H9 (cell line): ENCODE data around the gene GPD1. TPM values are rescaled to one million over a fixed set of nuclear protein-coding genes. Genes with fewer than 3 reads are reported as not detected.

Experiments used
- DNase-seq: peaks from one replicate; pipeline ENCODE4 v3.0.0-alpha.2; 2017
- H2AFZ ChIP-seq: one replicate; pipeline ENCODE4 v1.6.1; 2013; ENCODE audit warnings: mild to moderate bottlenecking, low read length, control low read depth, moderate library complexity
- H2AK5ac ChIP-seq: 2 replicates; pipeline ENCODE4 v1.6.1; 2013; ENCODE audit warnings: low read length, control low read depth, mixed read lengths; ENCODE audit not compliant: insufficient read length
- H2BK120ac ChIP-seq: one replicate; pipeline ENCODE4 v1.6.1; 2013; ENCODE audit warnings: low read depth, mild to moderate bottlenecking, low read length, control low read depth, inconsistent platforms; ENCODE audit not compliant: poor library complexity, severe bottlenecking
- H2BK12ac ChIP-seq: 2 replicates; pipeline ENCODE4 v1.6.1; 2013; ENCODE audit warnings: low read length, control low read depth, mixed read lengths, low read depth; ENCODE audit not compliant: insufficient read length
- H2BK15ac ChIP-seq: 2 replicates; pipeline ENCODE4 v1.6.1; 2013; ENCODE audit warnings: low read depth, low read length, control low read depth
- H2BK20ac ChIP-seq: one replicate; pipeline ENCODE4 v1.6.1; 2013; ENCODE audit warnings: low read depth, mild to moderate bottlenecking, low read length, control low read depth, inconsistent platforms; ENCODE audit not compliant: poor library complexity, severe bottlenecking
- H2BK5ac ChIP-seq: 2 replicates; pipeline ENCODE4 v1.6.1; 2013; ENCODE audit warnings: low read length, control low read depth, mixed read lengths; ENCODE audit not compliant: insufficient read length
- H3K14ac ChIP-seq: 2 replicates; pipeline ENCODE4 v1.6.1; 2013; ENCODE audit warnings: low read length, control low read depth; ENCODE audit not compliant: insufficient read depth
- H3K18ac ChIP-seq: 2 replicates; pipeline ENCODE4 v1.6.1; 2013; ENCODE audit warnings: low read depth, mild to moderate bottlenecking, mixed read lengths, low read length, control low read depth; ENCODE audit not compliant: insufficient read length
- H3K23ac ChIP-seq: 2 replicates; pipeline ENCODE4 v1.6.1; 2013; ENCODE audit warnings: low read length, control low read depth, mixed read lengths, low read depth; ENCODE audit not compliant: insufficient read length
- H3K23me2 ChIP-seq: 2 replicates; pipeline ENCODE4 v1.6.1; 2013; ENCODE audit warnings: low read depth, mild to moderate bottlenecking, mixed read lengths, low read length, control low read depth; ENCODE audit not compliant: insufficient read length, poor library complexity, severe bottlenecking
- H3K27ac ChIP-seq: 2 replicates; pipeline ENCODE4 v1.5.1; 2013; ENCODE audit warnings: low read length, control low read depth, mixed read lengths, low read depth; ENCODE audit not compliant: insufficient read length
- H3K27me3 ChIP-seq: 2 replicates; pipeline ENCODE4 v1.6.1; 2013; ENCODE audit warnings: low read length, control low read depth, inconsistent platforms; ENCODE audit not compliant: insufficient read depth
- H3K4ac ChIP-seq: 2 replicates; pipeline ENCODE4 v1.6.1; 2013; ENCODE audit warnings: low read depth, mild to moderate bottlenecking, control low read depth, inconsistent platforms, low read length, moderate library complexity
- H3K4me1 ChIP-seq: 2 replicates; pipeline ENCODE4 v1.6.1; 2013; ENCODE audit warnings: low read length, control low read depth, inconsistent platforms; ENCODE audit not compliant: insufficient read depth
- H3K4me2 ChIP-seq: 2 replicates; pipeline ENCODE4 v1.6.1; 2013; ENCODE audit warnings: low read length, control low read depth, mixed read lengths; ENCODE audit not compliant: insufficient read length, insufficient read depth
- H3K56ac ChIP-seq: 2 replicates; pipeline ENCODE4 v1.6.1; 2013; ENCODE audit warnings: low read depth, mild to moderate bottlenecking, mixed read lengths, low read length, control low read depth; ENCODE audit not compliant: insufficient read length
- H3K79me1 ChIP-seq: 2 replicates; pipeline ENCODE4 v1.6.1; 2013; ENCODE audit warnings: low read depth, mild to moderate bottlenecking, moderate library complexity, low read length, control low read depth, inconsistent platforms; ENCODE audit not compliant: insufficient read depth, poor library complexity, severe bottlenecking
- H3K79me2 ChIP-seq: 2 replicates; pipeline ENCODE4 v1.6.1; 2013; ENCODE audit warnings: low read length, control low read depth, inconsistent platforms; ENCODE audit not compliant: insufficient read depth
- H3K9ac ChIP-seq: 2 replicates; pipeline ENCODE4 v1.6.1; 2013; ENCODE audit warnings: low read length, control low read depth, mixed read lengths; ENCODE audit not compliant: insufficient read length; ENCODE audit errors: extremely low read depth
- H3K9me3 ChIP-seq: one replicate; pipeline ENCODE4 v1.6.1; 2013; ENCODE audit warnings: low read depth, low read length, inconsistent platforms; ENCODE audit not compliant: control insufficient read depth
- H3T11ph ChIP-seq: one replicate; pipeline ENCODE4 v1.6.1; 2013; ENCODE audit warnings: mild to moderate bottlenecking, low read length, control low read depth, inconsistent platforms
- H4K20me1 ChIP-seq: one replicate; pipeline ENCODE4 v1.6.1; 2013; ENCODE audit not compliant: control insufficient read depth, insufficient read length, insufficient read depth
- H4K5ac ChIP-seq: 2 replicates; pipeline ENCODE4 v1.6.1; 2013; ENCODE audit warnings: low read depth, mild to moderate bottlenecking, mixed read lengths, low read length, control low read depth; ENCODE audit not compliant: insufficient read length
- H4K8ac ChIP-seq: replicated peaks from 2 replicates; pipeline ENCODE4 v1.6.1; 2013; ENCODE audit warnings: low read length, control low read depth, mixed read lengths, low read depth; ENCODE audit not compliant: insufficient read length
- H4K91ac ChIP-seq: 2 replicates; pipeline ENCODE4 v1.6.1; 2013; ENCODE audit warnings: low read depth, mild to moderate bottlenecking, moderate library complexity, mixed read lengths, low read length, control low read depth; ENCODE audit not compliant: insufficient read length
- H3K27ac Mint-ChIP-seq, 3 experiments: 2 replicates in 2 of 3; 3 replicates in 1 of 3; pipeline ENCODE4 v1.8.0; 2020 to 2021; ENCODE audit warnings: mixed read lengths in 3 of 3, mild to moderate bottlenecking in 1 of 3, moderate library complexity in 1 of 3
- H3K27me3 Mint-ChIP-seq: 2 replicates; pipeline ENCODE4 v1.8.0; 2021; ENCODE audit warnings: low read depth, mild to moderate bottlenecking, moderate library complexity, mixed read lengths
- H3K36me3 Mint-ChIP-seq, 3 experiments: 2 replicates in 2 of 3; 3 replicates in 1 of 3; pipeline ENCODE4 v1.8.0; 2020 to 2021; ENCODE audit warnings: low read depth in 3 of 3, mixed read lengths in 3 of 3; ENCODE audit not compliant: insufficient read depth in 1 of 3
- H3K4me1 Mint-ChIP-seq, 2 experiments: 2 replicates each; pipeline ENCODE4 v1.8.0; 2020; ENCODE audit warnings: mixed read lengths in 2 of 2
- H3K4me3 Mint-ChIP-seq, 2 experiments: 2 replicates in 1 of 2; 3 replicates in 1 of 2; pipeline ENCODE4 v1.8.0; 2020 to 2021; ENCODE audit warnings: mild to moderate bottlenecking in 2 of 2, mixed read lengths in 2 of 2, moderate library complexity in 1 of 2
- H3K9me3 Mint-ChIP-seq, 2 experiments: 2 replicates in 1 of 2; 3 replicates in 1 of 2; pipeline ENCODE4 v1.8.0; 2020; ENCODE audit warnings: mild to moderate bottlenecking in 2 of 2, mixed read lengths in 2 of 2, moderate library complexity in 1 of 2
- WGBS: extraction: QIAGEN DNeasy Blood & Tissue Kit; methylation state at CpG from one replicate; pipeline ENCODE4 v1.1.7; 2013; ENCODE audit warnings: missing lambda C conversion rate, low lambda C conversion rate, mixed read lengths; ENCODE audit not compliant: insufficient read length; ENCODE audit errors: extremely low coverage; 5-methylcytosine and 5-hydroxymethylcytosine counted together
- total RNA-seq: library from RNA; stranded (reverse); gene quantifications from 2 replicates; pipeline ENCODE4 v1.2.1, GENCODE V29; 2021
- TF ChIP-seq, protein P1 (sequence below): fragments of 200-600 bp; sonication (generic); conservative IDR thresholded peaks from 3 replicates; pipeline ENCODE4 v1.8.0; 2021; ENCODE audit warnings: antibody characterized with exemption, mild to moderate bottlenecking

Gene GPD1
- total RNA-seq, 1 experiment from 2014 or later = 0.70 TPM

DNA sequence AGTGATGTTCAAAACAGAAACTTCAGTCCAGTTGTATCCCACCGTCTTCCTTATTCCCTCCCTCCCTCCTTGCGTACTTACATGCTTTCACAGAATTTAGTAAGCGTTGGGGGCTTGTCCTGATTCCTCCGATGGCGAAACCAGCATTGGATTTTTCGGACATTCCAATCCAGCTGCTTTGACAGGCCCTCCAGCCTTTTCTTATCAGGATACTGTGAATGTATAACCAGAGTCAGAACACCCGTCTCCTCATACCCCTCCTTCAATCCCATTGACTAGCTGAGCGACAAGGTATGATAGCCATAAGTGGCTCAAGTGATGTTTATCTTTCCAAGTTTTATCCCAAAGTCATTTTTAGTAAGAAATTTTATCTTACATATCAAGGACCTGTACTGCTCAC, 39.2 kb downstream of the GPD1 start:
- 0 out of 7 replicates have a peak overlapping the region, but pooled peaks of 1 of the 3 experiments have one; percentile 35 for H3K27ac Mint-ChIP-seq
- no peak overlapping the region for H3K14ac ChIP-seq

More for the DNA sequence above, 39.2 kb downstream of the GPD1 start:
- Histone ChIP-seq H3T11ph (no peak overlapping the region), H3K4me1 (no peaks in the 10 kb centered on the region), H3K23me2 (no peaks in the 10 kb centered on the region), H4K91ac (no peak overlapping the region), H3K27ac (no peak overlapping the region), H3K4ac (no peak overlapping the region), H3K4me2 (no peak overlapping the region), H2BK12ac (no peak overlapping the region), H3K79me2 (no peaks in the 10 kb centered on the region; the same call in 1 of the 2 replicates), H4K20me1 (no peaks in the 10 kb centered on the region), H3K9me3 (no peaks in the 10 kb centered on the region), H2BK120ac (no peak overlapping the region), H2AK5ac (no peak overlapping the region), H3K56ac (no peak overlapping the region), H2BK15ac (no peak overlapping the region), H2AFZ (no peak overlapping the region), H4K5ac (no peak overlapping the region), H3K9ac (no peak overlapping the region), H3K79me1 (no peaks in the 10 kb centered on the region), H3K18ac (no peak overlapping the region), H2BK20ac (no peak overlapping the region), H4K8ac (no peak overlapping the region), H3K23ac (no peak overlapping the region), H3K27me3 (no peaks in the 10 kb centered on the region), H2BK5ac (no peak overlapping the region)
- no peak for DNase-seq
- TF ChIP-seq, protein P1, sequence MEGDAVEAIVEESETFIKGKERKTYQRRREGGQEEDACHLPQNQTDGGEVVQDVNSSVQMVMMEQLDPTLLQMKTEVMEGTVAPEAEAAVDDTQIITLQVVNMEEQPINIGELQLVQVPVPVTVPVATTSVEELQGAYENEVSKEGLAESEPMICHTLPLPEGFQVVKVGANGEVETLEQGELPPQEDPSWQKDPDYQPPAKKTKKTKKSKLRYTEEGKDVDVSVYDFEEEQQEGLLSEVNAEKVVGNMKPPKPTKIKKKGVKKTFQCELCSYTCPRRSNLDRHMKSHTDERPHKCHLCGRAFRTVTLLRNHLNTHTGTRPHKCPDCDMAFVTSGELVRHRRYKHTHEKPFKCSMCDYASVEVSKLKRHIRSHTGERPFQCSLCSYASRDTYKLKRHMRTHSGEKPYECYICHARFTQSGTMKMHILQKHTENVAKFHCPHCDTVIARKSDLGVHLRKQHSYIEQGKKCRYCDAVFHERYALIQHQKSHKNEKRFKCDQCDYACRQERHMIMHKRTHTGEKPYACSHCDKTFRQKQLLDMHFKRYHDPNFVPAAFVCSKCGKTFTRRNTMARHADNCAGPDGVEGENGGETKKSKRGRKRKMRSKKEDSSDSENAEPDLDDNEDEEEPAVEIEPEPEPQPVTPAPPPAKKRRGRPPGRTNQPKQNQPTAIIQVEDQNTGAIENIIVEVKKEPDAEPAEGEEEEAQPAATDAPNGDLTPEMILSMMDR = no peak
- Mint-ChIP-seq H3K9me3 (no peaks in the 10 kb centered on the region), H3K27me3 (no peaks in the 10 kb centered on the region), H3K4me1 (peaks cover 4 to 6% of the 10 kb centered on the region in 2 experiments; a peak in 3 of 4 replicates), H3K36me3 (peaks cover 8 to 36% (median 22%) of the 10 kb centered on the region in 3 experiments), H3K4me3 (no peak overlapping the region)
- WGBS = no CpG with 5 or more reads among the region's 8 CpGs
